Heart left ventricle (tissue), 13 donors: ENCODE measurements around the gene SLC2A8.

Experiments used
- POLR2A ChIP-seq, 2 donors: fragments of 450-650 bp; IDR thresholded peaks; one replicate each; pipeline ENCODE4 v1.6.1; 2017; ENCODE audit warnings: antibody characterized with exemption in 2 of 2, mild to moderate bottlenecking in 2 of 2, moderate library complexity in 2 of 2
- TF ChIP-seq, protein P1 (sequence below), 12 donors: fragments of 200-600 bp; sonication (generic) in 4 of 12; IDR thresholded peaks; one replicate each; pipeline versions ENCODE4 v1.5.0 to v1.8.0; 2018 to 2022; ENCODE audit warnings: antibody characterized with exemption in 12 of 12, mild to moderate bottlenecking in 5 of 12
- donor health status: ischemic (EF 13 %, LVEDD 7.1; RV severe dilation, severe dysfunction).
- donor health status: DM: no; HTN: yes; CAD: no.
- donor health status: DM: no; HTN: no; CAD: no.
- donor health status: ischemic (EF 25% LVEDD 6.9; RV normal size, moderate dysfunction).
- donor health status: ischemic (EF 25% LVEDD 5.7; RV mildly dilated, moderate dysfunction).
- donor health status: ischemic (EF 35%, LVEDD 5.7; RV mildly dilated, moderate dysfunction).
- donor health status: nonischemic (EF 11% LVEDD 7.7; RV severe dilation, severe dysfunction).
- donor health status: DM: yes; HTN: yes; CAD: no.
- donor health status: PGD.
- donor health status: ischemic (EF 29% LVEDD 5.4; RV normal size, mild dysfunction).
- donor health status: nonischemic (EF 23%, LVEDD 6.1; RV moderate dilation, normal function).

DNA sequence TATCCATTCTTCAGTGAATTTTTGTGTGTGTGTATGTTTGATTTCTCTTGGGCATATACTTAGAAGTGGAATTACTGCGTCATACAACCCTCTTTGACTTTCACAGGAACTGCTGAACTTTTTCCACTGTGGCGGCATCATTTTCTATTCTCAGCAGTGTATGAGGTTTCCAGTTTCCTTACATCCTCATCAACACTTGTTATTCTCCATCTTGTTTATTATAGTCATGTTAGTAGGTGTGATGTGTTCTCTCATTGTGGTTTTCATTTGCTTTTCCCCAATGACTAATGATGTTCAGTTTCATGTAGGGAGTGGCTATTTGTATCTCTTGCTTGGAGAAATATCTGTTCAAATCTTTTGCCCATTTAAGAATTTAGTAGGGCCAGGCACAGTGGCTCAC is 29.8 kb downstream of the SLC2A8 start:
- no peak for TF ChIP-seq POLR2A (IDR thresholded peaks at IDR 0.05)
- TF ChIP-seq, protein P1, sequence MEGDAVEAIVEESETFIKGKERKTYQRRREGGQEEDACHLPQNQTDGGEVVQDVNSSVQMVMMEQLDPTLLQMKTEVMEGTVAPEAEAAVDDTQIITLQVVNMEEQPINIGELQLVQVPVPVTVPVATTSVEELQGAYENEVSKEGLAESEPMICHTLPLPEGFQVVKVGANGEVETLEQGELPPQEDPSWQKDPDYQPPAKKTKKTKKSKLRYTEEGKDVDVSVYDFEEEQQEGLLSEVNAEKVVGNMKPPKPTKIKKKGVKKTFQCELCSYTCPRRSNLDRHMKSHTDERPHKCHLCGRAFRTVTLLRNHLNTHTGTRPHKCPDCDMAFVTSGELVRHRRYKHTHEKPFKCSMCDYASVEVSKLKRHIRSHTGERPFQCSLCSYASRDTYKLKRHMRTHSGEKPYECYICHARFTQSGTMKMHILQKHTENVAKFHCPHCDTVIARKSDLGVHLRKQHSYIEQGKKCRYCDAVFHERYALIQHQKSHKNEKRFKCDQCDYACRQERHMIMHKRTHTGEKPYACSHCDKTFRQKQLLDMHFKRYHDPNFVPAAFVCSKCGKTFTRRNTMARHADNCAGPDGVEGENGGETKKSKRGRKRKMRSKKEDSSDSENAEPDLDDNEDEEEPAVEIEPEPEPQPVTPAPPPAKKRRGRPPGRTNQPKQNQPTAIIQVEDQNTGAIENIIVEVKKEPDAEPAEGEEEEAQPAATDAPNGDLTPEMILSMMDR (IDR thresholded peaks at IDR 0.05), result no peak
